ENCODE measurements around the gene SMKR1. TPM values are rescaled to one million over a fixed set of nuclear protein-coding genes. Genes with fewer than 3 reads are reported as not detected.

The SMKR1 gene
- polyA plus RNA-seq, 1 donor (not counting 4 experiments of a cell fraction or from before 2014, with no cell fraction given), result 0.76 TPM

DNA sequence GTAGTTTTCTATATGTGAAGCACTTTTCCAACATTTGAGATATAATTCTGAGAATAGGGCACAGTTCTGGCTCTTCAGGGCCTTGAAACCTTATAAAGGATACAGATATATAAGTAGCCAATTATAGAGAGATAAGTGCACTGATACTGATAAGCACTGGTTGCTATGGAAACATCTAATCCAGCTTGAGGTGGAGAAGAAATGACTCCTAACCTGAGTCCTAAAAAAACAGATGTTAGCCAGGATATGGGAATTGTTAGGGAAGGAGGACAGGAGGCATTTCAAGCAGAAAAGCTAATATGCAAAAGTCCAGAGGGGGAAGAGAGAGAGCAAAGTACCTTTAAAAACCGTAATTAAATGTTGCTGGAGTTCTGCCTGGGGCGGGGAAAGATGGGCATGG, 37.3 kb upstream of the SMKR1 start:
- Histone ChIP-seq H3K9me3 (ENCODE audit: control insufficient read depth, low read depth, low read length) (no peaks in the 10 kb centered on the region), H3K79me2 (ENCODE audit: control insufficient read depth, insufficient read depth, low read length) (no peaks in the 10 kb centered on the region), H3K4me1 (ENCODE audit: control insufficient read depth, extremely low read depth, insufficient read depth, low read length) (peaks cover 10% of the 10 kb centered on the region), H3K9ac (ENCODE audit: control insufficient read depth, extremely low read depth, insufficient read depth, low read length) (no peak overlapping the region), H3K27me3 (ENCODE audit: control insufficient read depth, extremely low read depth, insufficient read depth, low read length) (no peaks in the 10 kb centered on the region), H3K4me3 (ENCODE audit: control insufficient read depth in 2 of 3, extremely low read depth in 1 of 3, insufficient read depth in 2 of 3, low read depth in 1 of 3, low read length in 3 of 3) (no peak overlapping the region), H3K27ac (ENCODE audit: control insufficient read depth, insufficient read depth, low read length) (no peak overlapping the region), H3K36me3 (ENCODE audit: control insufficient read depth in 2 of 2, extremely low read depth in 1 of 2, insufficient read depth in 2 of 2, low read length in 2 of 2) (peaks cover 28 to 29% of the 10 kb centered on the region in 2 experiments), H3K9me1 (ENCODE audit: control insufficient read depth, extremely low read depth, insufficient read depth, low read length) (no peaks in the 10 kb centered on the region), H3K4me2 (ENCODE audit: control insufficient read depth, extremely low read depth, insufficient read depth, low read depth, low read length) (no peak overlapping the region), H2AFZ (ENCODE audit: control insufficient read depth, low read length) (no peak overlapping the region), H4K20me1 (ENCODE audit: control insufficient read depth, extremely low read depth, insufficient read depth, low read length) (no peaks in the 10 kb centered on the region)
- no peak for DNase-seq (ENCODE audit: low read depth, low spot score)
- no peak for FAIRE-seq
- dilution Hi-C loops (cut with MboI; ENCODE audit: extremely low pct_ligation_motif_present, low sequenced_read_pairs), result no loop called here
- no peak for TF ChIP-seq EZH2 (IDR thresholded peaks at IDR 0.05; ENCODE audit: low read length)
- TF ChIP-seq, protein P1, sequence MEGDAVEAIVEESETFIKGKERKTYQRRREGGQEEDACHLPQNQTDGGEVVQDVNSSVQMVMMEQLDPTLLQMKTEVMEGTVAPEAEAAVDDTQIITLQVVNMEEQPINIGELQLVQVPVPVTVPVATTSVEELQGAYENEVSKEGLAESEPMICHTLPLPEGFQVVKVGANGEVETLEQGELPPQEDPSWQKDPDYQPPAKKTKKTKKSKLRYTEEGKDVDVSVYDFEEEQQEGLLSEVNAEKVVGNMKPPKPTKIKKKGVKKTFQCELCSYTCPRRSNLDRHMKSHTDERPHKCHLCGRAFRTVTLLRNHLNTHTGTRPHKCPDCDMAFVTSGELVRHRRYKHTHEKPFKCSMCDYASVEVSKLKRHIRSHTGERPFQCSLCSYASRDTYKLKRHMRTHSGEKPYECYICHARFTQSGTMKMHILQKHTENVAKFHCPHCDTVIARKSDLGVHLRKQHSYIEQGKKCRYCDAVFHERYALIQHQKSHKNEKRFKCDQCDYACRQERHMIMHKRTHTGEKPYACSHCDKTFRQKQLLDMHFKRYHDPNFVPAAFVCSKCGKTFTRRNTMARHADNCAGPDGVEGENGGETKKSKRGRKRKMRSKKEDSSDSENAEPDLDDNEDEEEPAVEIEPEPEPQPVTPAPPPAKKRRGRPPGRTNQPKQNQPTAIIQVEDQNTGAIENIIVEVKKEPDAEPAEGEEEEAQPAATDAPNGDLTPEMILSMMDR (optimal IDR thresholded peaks at IDR 0.05 in 1 of 3, IDR thresholded peaks at IDR 0.05 in 1 of 3, conservative IDR thresholded peaks at IDR 0.05 in 1 of 3; ENCODE audit: extremely low read depth in 1 of 3, insufficient read depth in 2 of 3, low read length in 3 of 3), result no peak

DNA sequence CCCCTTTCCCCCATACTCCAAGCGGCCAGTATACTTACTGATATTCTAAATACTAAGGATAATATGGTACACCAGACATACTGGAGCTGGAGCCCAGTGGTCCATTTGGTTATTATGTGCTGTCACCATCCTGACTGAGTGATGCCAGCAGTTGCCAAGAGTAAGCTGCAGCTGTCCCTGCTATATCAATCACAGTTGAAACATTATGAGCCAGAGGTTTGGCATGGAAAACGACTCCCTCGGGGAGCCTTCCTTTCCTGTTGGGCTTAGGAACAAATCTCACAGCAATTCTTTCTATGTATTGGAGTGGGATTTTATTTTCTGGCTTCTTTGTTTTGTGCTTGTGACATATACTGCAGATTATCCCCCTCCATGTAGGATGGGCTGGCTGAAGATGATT, 35.5 kb upstream of the SMKR1 start:
- TF ChIP-seq, protein P1 (optimal IDR thresholded peaks at IDR 0.05 in 1 of 3, IDR thresholded peaks at IDR 0.05 in 1 of 3, conservative IDR thresholded peaks at IDR 0.05 in 1 of 3; ENCODE audit: extremely low read depth in 1 of 3, insufficient read depth in 2 of 3, low read length in 3 of 3), result no peak
- no peak for TF ChIP-seq EZH2 (IDR thresholded peaks at IDR 0.05; ENCODE audit: low read length)
- Histone ChIP-seq H3K9me1 (ENCODE audit: control insufficient read depth, extremely low read depth, insufficient read depth, low read length) (no peaks in the 10 kb centered on the region), H3K79me2 (ENCODE audit: control insufficient read depth, insufficient read depth, low read length) (no peaks in the 10 kb centered on the region), H3K27ac (ENCODE audit: control insufficient read depth, insufficient read depth, low read length) (no peak overlapping the region), H3K9me3 (ENCODE audit: control insufficient read depth, low read depth, low read length) (no peaks in the 10 kb centered on the region), H3K27me3 (ENCODE audit: control insufficient read depth, extremely low read depth, insufficient read depth, low read length) (no peaks in the 10 kb centered on the region), H3K4me1 (ENCODE audit: control insufficient read depth, extremely low read depth, insufficient read depth, low read length) (peaks cover 10% of the 10 kb centered on the region), H3K36me3 (ENCODE audit: control insufficient read depth in 2 of 2, extremely low read depth in 1 of 2, insufficient read depth in 2 of 2, low read length in 2 of 2) (peaks cover 23 to 25% of the 10 kb centered on the region in 2 experiments), H3K4me2 (ENCODE audit: control insufficient read depth, extremely low read depth, insufficient read depth, low read depth, low read length) (no peak overlapping the region), H2AFZ (ENCODE audit: control insufficient read depth, low read length) (no peak overlapping the region), H3K9ac (ENCODE audit: control insufficient read depth, extremely low read depth, insufficient read depth, low read length) (no peak overlapping the region), H3K4me3 (ENCODE audit: control insufficient read depth in 2 of 3, extremely low read depth in 1 of 3, insufficient read depth in 2 of 3, low read depth in 1 of 3, low read length in 3 of 3) (no peak overlapping the region), H4K20me1 (ENCODE audit: control insufficient read depth, extremely low read depth, insufficient read depth, low read length) (no peaks in the 10 kb centered on the region)
- dilution Hi-C loops (cut with MboI; ENCODE audit: extremely low pct_ligation_motif_present, low sequenced_read_pairs), result no loop called here
- no peak for FAIRE-seq
- DNase-seq (ENCODE audit: low read depth, low spot score), result no peak

All from keratinocyte (primary cell).